NCI-H128 (cell line): Measurements from ENCODE around the gene AGRN.
"Not testable (repeated sequence)": the region's sequence is repeated elsewhere in the genome, so short reads cannot be mapped to it uniquely, and the experiment has no call there.

Experiments
- DNase-seq: peaks from one replicate; lab custom pipeline; 2025; ENCODE audit not compliant: unreplicated experiment; lab: John Stamatoyannopoulos, UW

AGRN gene

DNA sequence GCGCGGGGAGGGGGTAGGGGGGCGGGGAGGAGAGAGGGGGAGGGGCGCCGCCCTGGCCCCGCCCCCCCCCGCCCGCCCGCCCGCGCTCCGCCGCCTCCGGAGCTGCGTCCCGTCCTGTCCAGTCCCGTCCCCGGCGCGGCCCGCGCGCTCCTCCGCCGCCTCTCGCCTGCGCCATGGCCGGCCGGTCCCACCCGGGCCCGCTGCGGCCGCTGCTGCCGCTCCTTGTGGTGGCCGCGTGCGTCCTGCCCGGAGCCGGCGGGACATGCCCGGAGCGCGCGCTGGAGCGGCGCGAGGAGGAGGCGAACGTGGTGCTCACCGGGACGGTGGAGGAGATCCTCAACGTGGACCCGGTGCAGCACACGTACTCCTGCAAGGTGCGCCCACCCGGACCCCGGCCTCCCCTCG is at the start of gene AGRN:
AGRN (plus strand) TSS at position 121 of the 405 bp plus-strand sequence; CDS start at position 174, 53 bp downstream.
- no peak for DNase-seq

DNA sequence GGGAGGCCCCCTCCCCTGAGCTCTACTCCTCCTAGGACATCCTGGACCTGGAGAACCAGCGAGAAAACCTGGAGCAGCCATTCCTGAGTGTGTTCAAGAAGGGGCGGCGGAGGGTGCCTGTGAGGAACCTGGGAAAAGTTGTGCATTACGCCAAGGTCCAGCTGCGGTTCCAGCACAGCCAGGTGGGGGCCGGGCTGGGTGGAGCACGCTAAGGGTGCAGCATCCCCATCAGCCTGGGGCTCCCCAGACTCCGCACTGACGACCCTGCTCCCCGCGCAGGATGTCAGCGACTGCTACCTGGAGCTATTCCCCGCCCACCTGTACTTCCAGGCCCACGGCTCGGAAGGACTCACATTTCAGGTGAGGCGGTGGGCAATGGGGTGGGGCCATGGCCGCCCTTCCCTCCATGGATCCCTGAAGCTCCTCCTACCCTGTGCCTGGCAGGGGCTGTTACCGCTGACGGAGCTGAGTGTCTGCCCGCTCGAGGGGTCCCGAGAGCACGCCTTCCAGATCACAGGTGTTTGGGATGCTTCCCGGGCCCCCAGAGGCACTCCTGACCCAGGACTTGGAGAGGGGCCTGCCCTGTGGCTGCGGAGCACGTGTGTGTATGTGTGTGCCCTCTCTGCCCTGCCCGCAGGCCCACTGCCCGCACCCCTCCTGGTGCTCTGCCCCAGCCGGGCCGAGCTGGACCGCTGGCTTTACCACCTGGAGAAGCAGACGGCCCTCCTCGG is 49.5 kb upstream of the AGRN start:
- no peak for DNase-seq

DNA sequence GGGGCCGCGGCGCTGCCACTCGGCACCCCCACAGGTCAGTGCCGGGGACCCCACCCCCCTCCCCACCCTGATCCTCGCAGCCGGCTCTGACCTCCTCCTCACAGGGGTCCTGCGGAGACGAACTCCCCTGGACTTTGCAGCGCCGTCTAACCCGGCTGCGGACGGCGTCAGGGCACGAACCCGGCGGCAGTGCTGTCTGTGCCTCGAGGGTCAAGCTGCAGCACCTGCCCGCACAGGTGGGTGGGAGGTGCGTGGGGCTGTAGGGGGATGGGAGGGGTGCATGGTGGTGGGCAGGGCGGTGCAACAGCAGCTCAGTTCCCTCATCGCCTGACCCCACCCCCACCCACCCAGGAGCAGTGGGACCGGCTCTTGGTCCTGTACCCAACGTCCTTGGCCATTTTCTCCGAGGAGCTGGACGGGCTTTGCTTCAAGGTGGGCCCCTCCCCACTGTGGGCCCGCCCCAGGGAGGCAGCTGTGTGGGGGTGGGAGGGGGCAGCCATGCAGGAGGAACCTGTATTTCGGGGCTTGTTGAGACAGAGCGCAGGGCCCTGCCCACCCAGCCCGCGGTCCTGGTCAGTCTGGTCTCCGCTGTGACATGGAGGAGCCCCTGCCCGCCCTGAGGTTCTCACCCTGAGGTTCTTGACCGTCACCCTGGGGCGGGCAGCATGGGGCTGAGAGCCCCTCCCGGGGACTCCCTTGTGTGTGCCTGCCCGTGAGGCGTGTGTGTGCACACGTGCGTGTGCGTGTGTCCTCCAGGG is 48.8 kb upstream of the AGRN start:
- DNase-seq, result no peak

DNA sequence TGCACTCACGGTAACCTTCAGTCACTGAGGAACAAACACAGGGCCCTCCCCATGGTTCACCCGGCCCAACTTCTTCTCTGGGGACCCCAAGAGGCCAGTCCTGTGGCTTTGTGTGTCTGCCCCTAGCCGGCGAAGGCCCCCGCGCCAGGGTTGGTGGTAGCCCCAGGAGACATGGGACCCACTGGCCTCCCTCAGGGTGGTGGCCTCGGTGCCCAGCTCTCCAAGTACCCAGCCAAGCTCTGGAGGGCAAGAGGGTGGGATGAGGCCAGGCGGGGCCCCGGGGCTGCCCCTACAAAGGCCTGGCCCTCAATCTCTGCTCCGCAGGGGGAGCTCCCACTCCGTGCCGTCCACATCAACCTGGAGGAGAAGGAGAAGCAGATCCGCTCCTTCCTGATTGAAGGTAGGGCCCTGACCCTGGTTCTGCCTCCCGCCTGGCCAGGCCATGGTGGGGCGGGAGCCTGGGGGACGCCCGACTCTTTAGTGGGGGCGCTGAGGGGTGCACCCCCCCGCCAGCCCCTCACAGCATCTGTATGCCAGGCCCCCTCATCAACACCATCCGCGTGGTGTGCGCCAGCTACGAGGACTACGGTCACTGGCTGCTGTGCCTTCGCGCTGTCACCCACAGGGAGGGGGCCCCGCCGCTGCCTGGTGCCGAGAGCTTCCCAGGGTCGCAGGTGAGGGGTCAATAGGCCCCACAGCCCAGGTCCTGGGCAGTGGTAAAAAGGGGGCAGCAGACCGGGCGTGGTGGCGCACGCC is 48.0 kb upstream of the AGRN start:
- no peak for DNase-seq

DNA sequence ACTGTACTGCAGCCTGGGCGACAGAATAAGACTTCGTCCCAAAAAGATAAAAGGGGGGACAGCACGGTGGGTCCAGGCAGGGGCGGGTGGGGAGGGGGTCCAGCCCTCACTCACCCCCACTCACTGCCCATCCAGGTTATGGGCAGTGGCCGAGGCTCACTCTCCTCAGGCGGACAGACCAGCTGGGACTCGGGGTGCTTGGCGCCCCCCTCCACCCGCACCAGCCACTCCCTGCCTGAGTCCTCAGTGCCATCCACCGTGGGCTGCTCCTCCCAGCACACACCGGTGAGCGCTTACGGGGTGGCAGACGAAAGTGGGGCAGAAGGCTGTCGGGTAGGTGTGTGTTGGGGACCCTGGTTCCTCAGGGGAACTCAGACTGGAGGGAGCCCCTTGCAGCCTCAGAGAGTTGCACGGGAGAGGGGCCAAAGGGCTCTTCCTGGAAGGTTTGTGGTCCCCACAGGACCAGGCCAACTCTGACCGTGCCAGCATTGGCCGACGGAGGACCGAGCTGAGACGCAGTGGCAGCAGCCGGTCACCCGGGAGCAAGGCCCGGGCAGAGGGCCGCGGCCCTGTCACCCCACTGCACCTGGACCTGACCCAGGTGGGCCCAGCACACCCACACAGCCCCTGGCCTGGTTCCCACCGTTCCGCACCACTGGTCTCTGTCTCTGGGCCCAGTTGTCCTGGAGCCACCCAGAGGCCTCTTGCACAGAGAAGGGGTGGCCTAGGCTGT is 47.0 kb upstream of the AGRN start:
- no peak for DNase-seq

DNA sequence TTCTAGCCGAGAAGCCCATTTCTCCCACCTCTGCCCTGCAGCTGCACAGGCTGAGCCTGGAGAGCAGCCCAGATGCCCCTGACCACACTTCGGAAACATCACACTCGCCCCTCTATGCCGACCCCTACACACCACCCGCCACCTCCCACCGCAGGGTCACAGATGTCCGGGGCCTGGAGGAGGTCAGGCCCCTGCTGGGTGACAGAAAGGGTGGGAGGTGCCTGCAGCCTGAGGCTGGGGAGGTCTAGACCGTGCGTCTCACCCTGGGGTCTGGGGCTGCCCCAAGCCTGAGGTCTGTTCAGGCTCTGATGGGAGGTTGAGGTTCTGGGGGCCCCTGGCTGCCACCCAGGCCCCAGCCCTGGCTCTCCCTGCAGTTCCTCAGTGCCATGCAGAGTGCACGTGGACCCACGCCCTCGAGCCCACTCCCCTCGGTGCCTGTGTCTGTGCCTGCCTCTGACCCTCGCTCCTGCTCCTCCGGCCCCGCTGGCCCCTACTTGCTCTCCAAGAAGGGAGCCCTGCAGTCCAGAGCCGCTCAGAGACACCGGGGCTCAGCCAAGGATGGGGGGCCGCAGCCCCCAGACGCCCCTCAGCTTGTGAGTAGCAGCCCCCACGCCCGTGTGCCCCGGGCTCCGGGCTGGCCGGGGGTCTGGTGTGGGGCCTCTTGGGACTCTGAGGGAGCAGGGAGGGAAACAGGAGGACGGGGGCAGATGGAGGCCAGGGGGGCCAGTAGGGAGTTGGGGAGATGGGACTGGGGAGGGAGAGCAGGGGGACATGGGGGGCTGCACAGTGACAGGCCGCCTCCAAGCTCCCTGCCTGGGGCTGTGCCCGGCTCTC is 46.2 kb upstream of the AGRN start:
- DNase-seq, result no peak

DNA sequence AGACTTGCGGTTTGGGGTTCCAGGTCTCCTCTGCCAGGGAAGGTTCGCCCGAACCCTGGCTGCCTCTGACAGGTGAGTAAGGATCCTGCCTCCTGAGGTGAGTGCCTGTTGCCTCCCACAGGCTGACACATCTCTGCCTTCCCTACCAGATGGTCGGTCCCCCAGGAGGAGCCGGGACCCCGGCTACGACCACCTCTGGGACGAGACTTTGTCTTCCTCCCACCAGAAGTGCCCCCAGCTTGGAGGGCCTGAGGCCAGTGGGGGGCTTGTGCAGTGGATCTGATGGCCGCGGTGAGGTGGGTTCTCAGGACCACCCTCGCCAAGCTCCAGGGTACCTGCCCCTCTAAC is 45.7 kb upstream of the AGRN start:
- DNase-seq, result no peak

DNA sequence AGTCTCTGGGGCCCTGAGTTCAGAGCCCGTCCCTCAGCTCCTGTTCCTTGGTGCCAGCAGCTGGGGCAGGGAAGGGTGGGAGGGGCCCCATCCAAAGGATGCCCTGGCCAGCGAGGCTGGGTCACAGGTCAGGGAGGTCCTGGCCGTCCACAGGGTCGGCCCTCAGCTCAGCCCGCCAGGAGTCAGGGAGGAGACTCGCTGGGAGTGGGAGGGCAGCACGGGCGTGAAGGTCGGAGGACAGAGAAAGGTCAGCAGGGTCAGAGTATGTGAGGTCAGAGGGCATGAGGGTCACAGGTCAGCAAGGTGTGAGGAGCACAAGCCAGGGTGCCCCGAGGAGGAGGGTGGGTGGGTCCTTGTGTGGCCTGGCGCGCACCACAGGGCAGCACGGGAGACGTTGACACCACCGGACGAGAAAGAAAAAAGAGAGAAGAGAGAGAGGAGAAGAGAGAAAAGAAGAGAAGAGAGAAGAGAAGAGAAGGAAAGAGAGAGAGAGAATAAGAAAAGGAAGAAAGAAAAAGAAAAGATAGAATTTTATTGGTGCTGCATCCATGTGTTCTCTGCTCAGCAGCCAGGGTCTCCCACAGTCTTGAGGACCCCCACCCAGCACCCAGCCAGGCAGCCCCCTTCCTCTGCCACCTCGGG is 45.1 kb upstream of the AGRN start:
- no peak for DNase-seq

DNA sequence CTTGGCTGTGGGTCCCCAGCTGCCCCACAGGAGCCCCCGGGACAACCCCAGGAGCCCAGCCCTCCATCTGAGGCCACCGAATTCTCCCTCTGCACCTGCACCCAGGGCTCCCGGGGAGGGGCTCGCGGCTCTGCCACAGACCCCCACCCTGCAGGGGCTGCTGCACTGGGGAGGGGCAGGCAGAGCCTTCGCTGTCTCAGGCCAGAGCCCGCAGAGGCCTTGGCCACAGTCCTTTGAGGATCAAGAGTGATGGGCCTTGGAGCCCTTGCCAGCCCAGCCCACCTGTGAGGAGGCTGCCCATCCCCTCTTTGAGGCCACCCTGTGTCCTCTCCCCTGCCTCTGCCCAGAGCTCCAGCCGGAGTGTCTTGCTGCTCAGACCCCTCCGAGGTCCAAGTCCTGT is 44.6 kb upstream of the AGRN start:
- no peak for DNase-seq

DNA sequence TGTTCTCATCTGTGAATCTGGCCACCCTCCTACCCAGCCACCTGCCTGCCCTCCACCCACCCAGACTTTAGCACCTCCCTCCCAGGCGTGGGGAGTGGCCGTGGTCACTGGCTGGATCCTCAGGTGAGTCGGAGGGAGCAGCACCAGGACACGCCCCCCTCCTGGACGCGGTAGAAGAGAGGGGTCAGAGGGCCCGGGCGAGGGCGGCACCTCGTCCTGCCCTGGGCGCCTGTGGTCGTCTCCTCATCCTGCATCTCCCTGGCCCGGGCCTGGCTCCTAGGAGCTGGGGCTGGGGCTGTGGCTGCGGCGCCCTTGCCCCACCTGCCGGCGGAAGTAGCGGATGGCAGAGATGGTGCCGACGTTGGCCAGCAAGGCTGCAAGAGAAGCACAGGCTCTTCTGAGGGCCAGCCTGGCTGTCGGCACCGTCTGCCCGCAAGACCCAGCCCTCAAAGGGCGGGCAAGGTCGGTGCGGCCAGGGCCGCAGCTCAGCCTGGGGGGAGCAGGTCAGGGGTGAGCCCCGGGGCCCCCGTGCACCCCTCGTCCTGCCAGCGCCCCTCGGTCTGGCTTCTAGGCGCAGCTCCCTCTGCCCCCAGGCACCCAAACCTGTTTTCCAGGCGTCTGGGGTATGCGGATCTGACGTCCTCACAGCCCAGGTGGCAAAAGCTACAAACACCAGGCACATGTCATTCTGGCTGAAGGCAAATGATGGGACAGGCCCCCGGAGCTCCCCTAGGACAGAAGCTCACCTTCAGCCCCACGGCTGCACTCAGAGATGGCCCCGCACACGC is 43.8 kb upstream of the AGRN start:
- peak; percentile 49 for DNase-seq

DNA sequence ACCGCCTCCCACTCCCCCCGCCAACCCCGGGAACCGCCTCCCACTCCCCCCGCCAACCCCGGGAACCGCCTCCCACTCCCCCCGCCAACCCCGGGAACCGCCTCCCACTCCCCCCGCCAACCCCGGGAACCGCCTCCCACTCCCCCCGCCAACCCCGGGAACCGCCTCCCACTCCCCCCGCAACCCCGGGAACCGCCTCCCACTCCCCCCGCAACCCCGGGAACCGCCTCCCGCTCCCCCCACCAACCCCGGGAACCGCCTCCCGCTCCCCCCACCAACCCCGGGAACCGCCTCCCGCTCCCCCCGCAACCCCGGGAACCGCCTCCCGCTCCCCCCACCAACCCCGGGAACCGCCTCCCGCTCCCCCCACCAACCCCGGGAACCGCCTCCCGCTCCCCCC is 43.1 kb upstream of the AGRN start:
- DNase-seq, result not testable (repeated sequence)

DNA sequence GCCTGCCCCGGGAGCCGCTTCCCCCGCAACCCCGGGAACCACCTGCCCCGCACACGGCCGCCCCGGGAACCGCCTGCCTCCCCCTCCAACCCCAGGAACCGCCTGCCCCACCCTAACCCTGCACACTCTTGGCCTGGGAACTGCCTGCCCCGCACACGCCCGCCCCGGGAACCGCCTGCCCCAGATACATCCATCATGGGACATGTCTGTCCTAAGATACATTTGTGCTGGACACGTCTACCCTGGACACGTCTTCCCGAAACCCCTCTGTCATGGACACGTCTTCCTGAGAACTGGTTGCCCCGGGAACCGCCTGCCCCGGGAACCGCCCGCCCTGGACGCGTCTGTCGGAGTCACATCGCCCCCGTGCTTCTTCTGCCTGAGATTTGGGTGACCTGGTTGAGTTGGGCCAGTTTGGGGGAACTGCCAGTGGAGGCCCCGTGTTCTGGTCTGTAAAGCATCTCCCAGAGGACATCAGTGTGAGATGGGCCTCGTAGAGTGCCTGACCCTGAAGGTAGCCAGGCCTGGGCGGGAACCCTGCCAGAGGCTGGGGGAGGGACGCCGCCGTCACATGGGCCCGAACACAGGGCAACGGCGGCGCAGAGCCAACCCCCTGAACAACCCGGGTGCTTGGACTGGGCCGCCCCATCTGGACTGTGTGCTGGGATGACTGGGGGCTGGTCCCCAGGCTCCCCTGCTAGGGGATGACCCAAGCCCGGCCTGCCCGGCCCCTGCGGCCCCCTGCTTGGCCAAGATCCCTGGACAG is 41.7 kb upstream of the AGRN start:
- DNase-seq, result no peak

DNA sequence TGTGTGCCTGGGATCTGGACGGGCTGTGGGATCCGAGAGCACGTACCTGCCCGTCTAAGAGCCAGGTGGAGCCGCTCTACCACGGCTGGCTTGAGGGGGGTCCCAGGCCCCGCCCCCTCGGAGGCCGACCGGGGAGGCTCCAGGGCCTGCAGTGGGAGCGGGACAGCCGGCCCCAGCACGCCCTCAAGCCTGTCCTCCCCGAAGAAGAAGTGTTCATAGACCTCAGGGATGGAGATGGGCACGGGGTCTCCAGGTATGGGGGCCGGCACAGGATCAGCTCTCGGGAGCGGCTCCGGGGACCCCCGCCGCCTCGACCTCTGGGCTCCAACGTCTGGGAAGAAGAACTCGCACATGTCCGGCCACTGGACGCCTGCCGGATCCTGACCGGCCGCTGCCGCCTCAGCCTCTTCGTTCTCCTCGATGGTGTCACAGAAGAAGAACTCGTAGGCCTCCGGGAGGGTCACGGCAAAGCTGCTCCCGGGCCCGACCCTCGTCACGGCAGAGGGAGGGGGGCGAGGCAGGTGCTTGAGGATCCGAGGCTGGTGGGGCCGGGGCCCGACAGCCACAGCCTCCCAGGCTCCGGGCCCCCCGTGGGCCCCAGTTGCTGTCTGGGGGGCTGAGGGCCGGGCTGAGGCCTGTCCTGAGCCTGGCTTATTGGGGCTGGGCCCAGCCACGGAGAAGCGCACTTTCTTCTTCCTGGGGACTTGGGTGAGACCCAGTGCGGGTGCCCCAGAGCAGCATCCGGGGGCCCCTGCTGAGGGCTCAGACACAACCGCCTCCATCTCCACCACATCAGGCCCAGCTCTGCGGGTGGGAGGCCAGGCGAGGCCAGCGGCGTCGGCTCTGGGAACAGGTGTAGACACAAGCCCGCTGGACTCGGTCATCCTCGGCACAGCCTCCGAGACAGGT is 40.8 kb upstream of the AGRN start:
- no peak for DNase-seq

DNA sequence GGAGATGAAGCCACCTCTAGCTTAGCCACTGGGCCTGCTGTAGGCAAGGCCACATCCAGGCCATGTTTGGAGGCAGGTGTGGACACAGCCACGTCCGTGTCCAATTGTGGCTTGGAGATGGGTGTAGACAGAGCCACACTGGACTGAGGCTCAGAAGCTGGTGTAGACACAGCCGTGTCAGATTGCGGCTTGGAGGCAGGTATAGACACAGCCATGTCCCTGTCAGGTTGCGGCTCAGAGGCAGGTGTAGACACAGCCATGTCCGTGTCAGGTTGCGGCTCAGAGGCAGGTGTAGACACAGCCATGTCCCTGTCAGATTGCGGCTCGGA is 40.2 kb upstream of the AGRN start:
- DNase-seq, result no peak

DNA sequence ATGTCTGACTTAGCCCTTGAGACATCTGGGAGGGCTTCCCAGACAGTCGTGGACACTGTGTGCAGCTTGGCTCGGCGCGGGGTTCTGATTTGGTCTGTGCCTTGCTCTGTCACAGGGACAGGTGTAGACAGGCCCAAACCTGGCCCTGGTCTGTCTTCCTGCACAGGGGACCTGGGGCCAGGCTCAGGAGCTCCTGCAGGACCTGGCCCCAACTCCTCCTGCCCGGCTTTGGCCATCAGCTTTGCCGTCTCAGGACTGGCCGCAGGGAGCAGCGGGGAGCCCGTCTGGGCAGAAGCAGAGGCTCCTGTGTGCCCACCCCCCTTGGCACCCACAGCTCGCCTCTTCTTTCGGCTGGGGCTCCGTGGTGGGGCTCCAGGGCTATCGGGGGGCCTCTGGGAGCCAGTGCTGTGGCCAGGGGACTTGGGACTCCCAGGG is 39.8 kb upstream of the AGRN start:
- no peak for DNase-seq

DNA sequence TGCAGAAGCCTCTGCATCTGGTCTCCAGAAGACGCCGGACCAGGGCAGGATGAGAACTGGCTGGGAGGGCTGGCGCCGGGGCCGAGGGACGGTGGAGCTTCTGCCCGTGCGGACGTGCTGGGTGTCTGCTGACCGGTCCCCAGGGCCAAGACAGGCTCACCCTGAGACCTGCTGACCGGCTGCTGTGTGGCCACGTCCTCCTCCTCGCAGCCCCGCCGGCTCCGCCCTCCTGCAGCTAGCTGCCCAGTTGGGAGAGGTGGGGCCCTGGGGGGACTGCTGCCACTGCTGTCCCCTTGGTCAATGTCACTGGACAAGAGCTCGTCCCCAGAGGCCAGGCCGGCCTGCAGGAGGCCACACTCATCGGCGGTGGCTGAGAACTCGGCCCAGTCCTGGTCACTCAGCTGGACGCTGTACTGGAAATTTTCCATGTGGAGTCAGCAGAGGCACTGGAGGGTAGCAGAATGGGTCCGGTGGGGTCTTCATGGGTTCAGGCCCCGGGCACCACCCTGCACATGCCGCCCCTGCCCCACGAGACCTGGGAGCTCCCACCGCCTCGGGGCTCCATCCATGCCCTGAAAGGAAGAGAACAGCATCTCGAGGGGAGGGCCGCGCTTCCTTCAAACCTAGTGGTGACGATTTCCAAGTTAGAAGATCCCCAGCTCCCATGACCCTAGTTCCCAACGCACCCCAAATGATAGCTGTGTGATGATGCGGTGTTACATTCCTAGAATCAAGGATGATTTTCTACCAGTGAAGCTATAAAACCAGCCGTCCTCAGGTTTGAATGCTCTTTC is 39.1 kb upstream of the AGRN start:
- DNase-seq, result no peak

DNA sequence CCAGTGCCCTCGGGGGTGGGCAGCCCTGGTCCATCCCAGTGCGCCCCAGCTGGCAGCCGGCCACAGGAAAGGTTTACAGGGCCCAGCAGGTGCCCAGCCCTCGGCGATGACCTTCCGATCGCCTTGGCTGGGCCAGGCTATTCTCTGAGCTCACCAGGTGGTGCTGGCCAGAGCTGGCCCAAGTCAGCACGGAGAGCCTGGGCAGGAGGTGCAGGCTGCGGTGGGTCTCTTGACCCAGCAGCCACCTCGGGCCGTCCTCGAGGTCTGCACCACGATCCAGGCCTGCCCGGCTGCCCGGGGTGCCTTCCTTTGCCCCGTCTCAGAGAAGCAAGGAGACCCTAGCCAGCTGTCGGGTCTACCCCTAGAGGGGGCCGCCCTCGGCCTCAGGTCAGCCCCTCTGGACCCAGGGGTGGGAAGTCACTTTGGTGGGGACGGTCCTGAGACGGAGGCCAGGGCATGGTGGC is 38.4 kb upstream of the AGRN start:
- no peak for DNase-seq
